Activated T-helper 17 cell treated with anti-CD3 and anti-CD28 coated beads, Interleukin-2, amount 50 U/mL, for 72 hours (primary cell): ENCODE data around the gene NRXN2. TPM values are rescaled to one million over a fixed set of nuclear protein-coding genes. Genes with fewer than 3 reads are reported as not detected.

Source experiments
- ATAC-seq: fragments of 150-1000 bp; cut with Tn5 transposase; replicated peaks from 2 replicates; pipeline ENCODE4 v1.10.0; 2021; ENCODE audit warnings: mild to moderate bottlenecking, moderate library complexity
- H3K27ac Mint-ChIP-seq: one replicate; pipeline ENCODE4 v1.8.0; 2022; ENCODE audit warnings: mixed read lengths
- H3K27me3 Mint-ChIP-seq: one replicate; pipeline ENCODE4 v1.8.0; 2022; ENCODE audit warnings: mixed read lengths
- H3K36me3 Mint-ChIP-seq: one replicate; pipeline ENCODE4 v1.8.0; 2022; ENCODE audit warnings: low read depth, mild to moderate bottlenecking, mixed read lengths
- H3K4me1 Mint-ChIP-seq: one replicate; pipeline ENCODE4 v1.8.0; 2022; ENCODE audit warnings: mixed read lengths
- H3K4me3 Mint-ChIP-seq: one replicate; pipeline ENCODE4 v1.8.0; 2022; ENCODE audit warnings: mild to moderate bottlenecking, mixed read lengths
- H3K9me3 Mint-ChIP-seq: one replicate; pipeline ENCODE4 v1.8.0; 2022; ENCODE audit warnings: mixed read lengths
- total RNA-seq, 2 donors: library from RNA; stranded (reverse); gene quantifications; one replicate each; pipeline ENCODE4 v1.2.3, GENCODE V29; 2022

Gene NRXN2
- total RNA-seq, 2 donors from 2014 or later: 0.11 to 1.2 TPM

DNA sequence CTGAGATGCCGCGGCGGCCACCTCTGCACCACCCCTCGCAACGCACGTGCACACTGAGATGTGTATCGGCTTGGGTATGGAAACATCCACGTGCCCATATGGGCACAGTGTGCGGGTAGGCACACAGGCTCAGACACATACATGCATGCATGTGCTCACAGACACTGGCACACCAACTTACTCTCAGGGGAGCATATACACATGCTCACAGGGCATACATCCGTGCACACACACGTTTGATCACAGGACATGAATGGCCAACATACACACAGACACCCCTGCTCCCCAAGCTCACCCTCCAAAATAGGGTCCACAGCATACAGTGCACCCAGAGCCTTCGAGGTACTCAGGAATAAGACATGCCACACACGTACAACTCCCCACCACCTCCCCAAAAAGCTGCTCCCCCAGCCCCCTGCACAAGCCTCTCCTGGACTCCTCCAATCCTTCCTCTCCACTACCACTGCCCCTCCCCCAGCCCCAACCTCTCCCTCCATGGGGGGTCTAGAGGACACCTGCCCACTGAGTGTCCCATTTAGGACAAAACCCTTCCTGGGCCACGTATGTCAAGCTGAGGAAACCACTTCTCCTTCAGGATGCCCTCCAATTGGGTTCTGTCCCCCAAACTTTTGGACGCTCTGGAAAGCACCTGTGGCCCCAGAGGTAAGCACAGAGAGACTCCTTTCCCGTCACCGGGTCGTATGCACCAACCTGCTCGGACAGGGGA lies 78.9 kb downstream of the NRXN2 start:
- ATAC-seq: no peak
- H3K36me3 Mint-ChIP-seq: no peaks in the 10 kb centered on the region
- no peaks in the 10 kb centered on the region for H3K9me3 Mint-ChIP-seq
- H3K4me1 Mint-ChIP-seq: no peaks in the 10 kb centered on the region
- no peak overlapping the region for H3K27ac Mint-ChIP-seq
- no peak overlapping the region for H3K4me3 Mint-ChIP-seq
- peaks cover 35% of the 10 kb centered on the region for H3K27me3 Mint-ChIP-seq

DNA sequence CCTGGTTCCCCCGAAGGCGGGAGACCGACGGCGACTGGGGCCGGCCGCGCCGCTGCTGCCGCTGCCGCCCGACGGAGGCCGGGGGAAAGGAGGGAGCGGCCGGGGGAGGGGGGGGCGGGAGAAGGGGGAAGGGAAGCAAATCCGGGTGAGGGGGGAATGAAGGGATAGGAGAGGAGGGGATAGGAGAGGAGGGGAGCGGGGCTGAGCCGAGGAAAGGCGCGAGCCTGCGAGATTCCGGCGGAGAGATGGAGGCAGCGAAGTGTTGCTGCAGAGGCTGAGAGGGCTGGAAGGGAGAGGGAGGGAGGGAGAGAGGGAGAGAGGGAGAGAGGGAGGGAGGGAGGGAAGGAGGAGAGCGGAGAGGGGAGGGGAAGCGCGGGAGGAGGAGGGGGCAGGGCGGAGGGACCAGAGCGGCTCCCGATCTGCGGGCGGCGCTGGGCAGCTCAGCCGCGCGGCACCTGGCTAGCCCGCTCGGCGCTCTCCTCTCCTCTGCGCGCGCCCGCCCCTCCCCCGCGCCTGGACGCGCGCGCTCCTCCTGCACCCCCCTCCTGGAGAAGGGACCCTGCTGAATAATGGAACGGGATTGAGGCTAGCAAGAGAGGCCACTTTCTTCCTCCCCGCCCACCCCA lies 79.6 kb downstream of the NRXN2 start:
- peaks cover 35% of the 10 kb centered on the region for H3K27me3 Mint-ChIP-seq
- no peak overlapping the region for H3K4me3 Mint-ChIP-seq
- no peak for ATAC-seq
- no peaks in the 10 kb centered on the region for H3K36me3 Mint-ChIP-seq
- no peaks in the 10 kb centered on the region for H3K4me1 Mint-ChIP-seq
- no peak overlapping the region for H3K27ac Mint-ChIP-seq
- H3K9me3 Mint-ChIP-seq: no peaks in the 10 kb centered on the region

DNA sequence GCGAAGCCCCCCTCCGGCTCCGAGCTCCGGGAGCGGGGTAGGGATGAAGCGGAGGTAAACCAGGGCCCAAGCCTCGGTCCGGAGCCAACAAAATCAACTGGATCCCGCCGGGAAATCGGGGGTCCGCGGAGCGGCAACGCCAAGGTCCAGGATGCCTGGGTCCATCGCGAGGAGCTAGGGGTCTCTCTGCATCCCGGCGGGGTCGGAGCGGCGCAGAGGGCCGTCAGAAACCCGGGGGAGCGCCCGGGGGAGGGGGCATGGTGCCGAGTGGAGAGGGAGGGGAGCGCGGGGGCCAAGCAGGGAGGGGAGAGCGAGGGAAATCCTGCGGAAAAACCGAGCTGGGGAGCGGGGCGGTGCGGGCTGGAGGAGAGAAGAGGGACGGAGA lies 80.1 kb downstream of the NRXN2 start:
- H3K27me3 Mint-ChIP-seq: peaks cover 35% of the 10 kb centered on the region
- no peak for ATAC-seq
- no peaks in the 10 kb centered on the region for H3K4me1 Mint-ChIP-seq
- H3K27ac Mint-ChIP-seq: no peak overlapping the region
- no peak overlapping the region for H3K4me3 Mint-ChIP-seq
- H3K36me3 Mint-ChIP-seq: no peaks in the 10 kb centered on the region
- no peaks in the 10 kb centered on the region for H3K9me3 Mint-ChIP-seq

DNA sequence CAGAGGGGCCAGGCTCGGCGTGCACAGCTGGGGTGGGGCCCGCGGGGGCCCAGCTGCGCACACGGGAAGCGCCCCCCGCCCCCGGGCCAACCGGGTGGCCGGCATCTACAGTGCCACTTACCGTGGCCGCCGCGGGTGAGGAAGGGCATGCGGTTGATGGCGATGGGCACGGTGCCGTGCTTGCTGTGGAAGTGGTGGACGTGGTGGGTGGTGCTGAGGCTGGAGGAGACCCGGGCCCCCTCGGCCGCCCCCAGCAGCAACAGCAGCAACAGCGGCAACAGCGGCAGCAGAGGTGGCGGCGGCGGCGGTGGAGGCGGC lies 80.6 kb downstream of the NRXN2 start:
- Mint-ChIP-seq H3K27me3 (peaks cover 32% of the 10 kb centered on the region), H3K9me3 (no peaks in the 10 kb centered on the region), H3K36me3 (no peaks in the 10 kb centered on the region), H3K4me1 (no peaks in the 10 kb centered on the region), H3K27ac (no peak overlapping the region), H3K4me3 (no peak overlapping the region)
- no peak for ATAC-seq

DNA sequence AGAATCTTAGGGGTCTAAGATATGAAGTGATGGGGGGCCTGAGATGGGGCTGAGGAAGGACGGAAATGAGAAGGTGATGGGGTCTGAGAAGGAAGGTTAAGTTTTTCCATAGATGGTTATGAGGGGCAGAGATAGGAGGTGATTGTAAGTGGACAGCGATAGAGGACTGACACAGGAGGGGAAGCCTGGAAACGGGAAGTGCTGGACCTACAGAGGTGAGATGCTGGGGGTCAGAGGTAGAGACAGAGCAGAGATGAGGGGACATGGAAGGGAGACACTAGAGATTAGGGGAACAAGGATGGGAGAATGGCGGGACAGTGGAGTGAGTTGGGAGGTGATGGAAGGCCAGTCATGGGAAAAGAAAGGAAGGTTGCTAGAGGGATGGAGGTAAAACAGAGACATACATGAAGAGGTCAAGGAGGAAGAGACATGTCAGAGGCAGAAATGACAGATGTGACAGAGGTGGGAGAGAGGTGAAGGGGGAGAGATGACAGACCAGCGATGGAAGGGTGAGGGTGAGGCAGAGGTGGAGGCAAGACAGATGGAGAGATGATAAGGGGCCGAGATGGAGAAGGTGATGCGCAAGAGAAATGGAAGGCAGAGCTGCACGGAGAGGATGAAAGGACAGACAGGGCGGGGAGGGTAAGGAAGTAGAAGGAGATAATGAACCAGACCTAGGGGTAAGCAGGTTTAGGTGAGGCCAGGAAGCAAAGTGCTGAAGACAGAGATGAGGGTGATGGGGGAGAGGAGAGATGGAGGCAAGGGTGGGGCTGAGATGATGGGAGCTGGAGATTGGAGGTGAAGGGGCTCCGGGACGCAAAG lies 81.2 kb downstream of the NRXN2 start:
- no peak for ATAC-seq
- no peak overlapping the region for H3K4me3 Mint-ChIP-seq
- no peaks in the 10 kb centered on the region for H3K9me3 Mint-ChIP-seq
- peaks cover 26% of the 10 kb centered on the region for H3K27me3 Mint-ChIP-seq
- no peaks in the 10 kb centered on the region for H3K36me3 Mint-ChIP-seq
- no peaks in the 10 kb centered on the region for H3K4me1 Mint-ChIP-seq
- H3K27ac Mint-ChIP-seq: no peak overlapping the region

DNA sequence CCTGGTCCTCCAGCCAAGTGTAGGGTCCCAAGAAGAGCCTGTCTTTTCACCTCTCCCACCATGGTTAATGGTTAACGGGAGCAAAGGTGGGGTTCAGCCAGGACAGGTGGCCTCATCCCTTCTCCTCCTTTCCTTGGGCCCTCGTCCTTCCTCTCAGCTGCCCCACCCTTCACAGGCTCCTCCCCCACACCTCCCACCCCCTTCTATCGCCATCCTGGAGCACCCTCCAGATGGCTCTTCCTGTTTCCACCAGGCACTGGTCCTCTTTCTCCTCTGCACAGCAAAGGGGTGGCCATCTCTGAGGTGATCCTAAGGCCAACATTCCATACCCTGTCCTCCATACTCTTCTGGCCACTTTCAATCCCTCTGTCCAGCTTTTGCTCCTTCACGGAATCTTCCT lies 83.1 kb downstream of the NRXN2 start:
- no peaks in the 10 kb centered on the region for H3K9me3 Mint-ChIP-seq
- no peaks in the 10 kb centered on the region for H3K4me1 Mint-ChIP-seq

DNA sequence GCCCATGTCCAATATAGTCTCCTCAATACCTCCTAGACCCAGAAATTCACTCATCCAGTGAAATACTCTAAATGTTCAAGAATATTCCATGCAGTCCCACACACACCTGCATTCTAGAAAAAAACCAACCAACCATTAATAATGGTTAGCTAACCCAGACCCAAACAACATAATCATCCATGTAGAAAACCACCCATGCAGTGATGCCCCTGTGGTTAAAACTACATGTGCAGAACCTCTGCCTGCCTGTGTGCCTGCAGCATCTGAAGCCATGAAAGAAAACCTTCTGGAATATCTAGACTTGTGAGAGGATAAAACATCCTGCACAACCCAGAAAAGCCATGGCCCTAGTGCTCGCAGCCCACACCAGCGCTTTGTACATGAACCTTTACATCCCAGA lies 84.2 kb downstream of the NRXN2 start:
- Mint-ChIP-seq H3K27me3 (peaks cover 16% of the 10 kb centered on the region), H3K4me3 (no peak overlapping the region)
- ATAC-seq: no peak

More for the DNA sequence above, 83.1 kb downstream of the NRXN2 start:
- ATAC-seq: no peak
- Mint-ChIP-seq H3K36me3 (no peaks in the 10 kb centered on the region), H3K27me3 (peaks cover 20% of the 10 kb centered on the region), H3K4me3 (no peak overlapping the region), H3K27ac (no peak overlapping the region)

DNA sequence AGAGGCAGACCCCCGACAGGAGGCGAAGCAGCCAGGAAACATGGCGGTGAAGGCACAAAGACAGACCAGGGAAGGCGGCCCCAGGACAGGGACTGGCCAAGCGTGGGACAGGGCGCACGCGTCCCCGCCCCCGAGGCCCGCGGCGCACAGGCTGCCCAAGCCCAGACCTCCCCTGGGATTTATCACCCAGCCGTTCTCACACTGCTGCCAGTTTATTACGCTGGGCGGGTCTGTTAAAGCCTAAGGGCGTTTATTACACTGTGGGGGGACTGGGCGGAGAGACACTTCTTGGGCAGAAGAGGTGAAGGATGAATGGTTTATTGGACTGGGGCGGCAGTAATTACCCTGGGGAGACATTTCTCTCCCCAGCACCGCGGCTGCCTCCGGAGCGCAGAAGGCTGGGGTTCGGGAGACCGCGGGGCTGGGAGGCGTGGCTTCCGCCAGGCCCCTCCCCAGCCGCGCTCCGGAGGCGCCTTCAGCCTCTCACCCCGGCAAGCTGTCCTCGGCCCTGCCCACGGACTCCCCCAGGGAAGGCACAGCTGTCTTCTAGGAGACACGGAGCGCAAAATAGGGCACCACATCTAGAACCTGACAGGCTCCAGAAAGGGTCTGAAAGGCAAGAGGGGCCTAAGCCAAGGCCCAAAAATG lies 84.9 kb downstream of the NRXN2 start:
- Mint-ChIP-seq H3K9me3 (no peaks in the 10 kb centered on the region), H3K36me3 (no peaks in the 10 kb centered on the region), H3K27ac (no peak overlapping the region), H3K4me1 (no peaks in the 10 kb centered on the region), H3K27me3 (peaks cover 20% of the 10 kb centered on the region), H3K4me3 (no peak overlapping the region)
- ATAC-seq: no peak

More for the DNA sequence above, 84.2 kb downstream of the NRXN2 start:
- Mint-ChIP-seq H3K9me3 (no peaks in the 10 kb centered on the region), H3K36me3 (no peaks in the 10 kb centered on the region), H3K4me1 (no peaks in the 10 kb centered on the region), H3K27ac (no peak overlapping the region)

DNA sequence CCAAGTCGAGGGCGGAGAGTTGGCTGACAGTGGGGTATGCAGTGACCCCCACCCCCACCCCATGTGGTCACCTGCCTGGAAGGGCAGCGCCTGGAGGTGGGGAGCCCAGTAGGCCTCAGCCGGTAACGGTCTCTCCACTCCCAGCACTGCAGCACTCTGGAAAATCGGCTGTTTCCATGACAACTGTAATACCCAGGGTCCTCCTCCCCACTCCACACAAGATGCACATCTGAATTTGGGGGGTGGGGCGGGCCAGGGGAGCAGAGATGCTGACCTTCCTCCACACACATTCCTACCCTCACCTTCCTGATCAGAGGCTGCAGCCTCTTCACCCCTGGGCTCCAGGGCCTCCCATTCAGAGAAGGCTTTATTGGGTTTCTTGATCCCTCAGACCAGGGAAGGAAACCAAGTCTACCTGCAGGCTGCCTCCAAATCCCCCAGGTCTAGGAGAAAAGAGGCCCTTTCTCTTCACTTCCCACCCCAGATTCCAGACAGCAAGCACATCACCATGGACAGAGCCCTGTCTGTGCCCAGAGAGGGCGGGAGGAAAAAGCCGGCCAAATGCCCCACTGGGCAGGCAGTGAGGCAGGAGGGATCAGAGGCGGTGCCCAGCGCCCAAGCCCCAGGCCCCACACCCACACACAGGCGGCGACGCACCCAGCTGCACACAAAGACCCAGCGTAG lies 85.5 kb downstream of the NRXN2 start:
- H3K27ac Mint-ChIP-seq: no peak overlapping the region
- no peaks in the 10 kb centered on the region for H3K4me1 Mint-ChIP-seq
- H3K9me3 Mint-ChIP-seq: no peaks in the 10 kb centered on the region
- peaks cover 20% of the 10 kb centered on the region for H3K27me3 Mint-ChIP-seq
- H3K36me3 Mint-ChIP-seq: no peaks in the 10 kb centered on the region
- no peak for ATAC-seq
- no peak overlapping the region for H3K4me3 Mint-ChIP-seq

DNA sequence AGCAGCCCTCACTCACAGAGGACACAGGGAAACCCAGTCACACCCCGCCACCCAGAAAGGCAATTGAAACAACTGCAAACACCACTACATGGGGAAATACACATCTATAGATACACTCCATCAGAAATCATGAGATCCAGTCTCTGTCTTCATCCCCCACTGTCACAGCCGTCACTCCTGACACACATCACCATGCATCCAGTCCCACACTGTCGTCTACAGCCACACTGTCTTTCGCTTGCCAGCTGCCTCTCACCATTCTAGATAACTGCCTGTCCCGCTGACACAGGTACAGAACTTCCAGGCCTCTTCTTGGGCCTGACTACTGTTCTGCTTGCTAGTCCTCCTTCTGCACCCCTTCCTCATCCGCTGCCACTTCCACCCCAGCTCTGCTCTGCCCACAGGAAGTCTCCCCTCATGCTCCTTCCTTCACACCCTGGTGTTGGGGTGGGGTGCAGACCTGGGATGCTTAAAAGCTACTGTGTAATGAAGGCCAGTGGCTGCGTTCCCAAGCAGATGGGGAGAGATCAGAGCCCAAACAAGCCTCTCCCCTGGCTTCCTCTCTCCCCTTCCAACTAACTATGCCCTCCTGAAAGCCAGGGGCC lies 89.3 kb downstream of the NRXN2 start:
- no peaks in the 10 kb centered on the region for H3K9me3 Mint-ChIP-seq
- no peaks in the 10 kb centered on the region for H3K36me3 Mint-ChIP-seq
- no peak for ATAC-seq
- H3K4me3 Mint-ChIP-seq: no peak overlapping the region
- no peak overlapping the region for H3K27ac Mint-ChIP-seq
- H3K4me1 Mint-ChIP-seq: no peaks in the 10 kb centered on the region
- H3K27me3 Mint-ChIP-seq: peaks cover 20% of the 10 kb centered on the region

DNA sequence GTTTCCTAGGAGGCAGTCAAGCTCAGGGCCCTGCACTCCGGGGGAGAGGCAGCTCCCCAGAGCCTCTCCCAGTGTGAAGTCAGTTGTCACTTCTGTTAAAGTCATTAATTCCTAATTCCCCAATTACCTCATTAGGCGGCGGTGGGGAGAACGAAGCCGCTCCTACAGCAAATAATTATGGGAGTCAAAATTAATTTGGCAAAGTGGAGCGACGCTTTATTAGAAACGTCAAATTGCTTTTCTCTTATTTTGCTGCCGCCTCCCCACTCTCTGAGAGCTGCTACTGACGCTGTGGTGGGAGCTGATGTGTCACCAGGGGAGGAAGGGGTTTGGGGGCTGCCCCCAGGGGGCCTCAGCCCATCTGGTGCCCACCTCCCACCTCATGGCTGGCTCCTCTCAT lies 90.3 kb downstream of the NRXN2 start:
- no peaks in the 10 kb centered on the region for H3K4me1 Mint-ChIP-seq
- ATAC-seq: no peak
- H3K36me3 Mint-ChIP-seq: no peaks in the 10 kb centered on the region
- no peaks in the 10 kb centered on the region for H3K9me3 Mint-ChIP-seq
- no peak overlapping the region for H3K4me3 Mint-ChIP-seq
- no peak overlapping the region for H3K27ac Mint-ChIP-seq
- H3K27me3 Mint-ChIP-seq: peaks cover 20% of the 10 kb centered on the region

DNA sequence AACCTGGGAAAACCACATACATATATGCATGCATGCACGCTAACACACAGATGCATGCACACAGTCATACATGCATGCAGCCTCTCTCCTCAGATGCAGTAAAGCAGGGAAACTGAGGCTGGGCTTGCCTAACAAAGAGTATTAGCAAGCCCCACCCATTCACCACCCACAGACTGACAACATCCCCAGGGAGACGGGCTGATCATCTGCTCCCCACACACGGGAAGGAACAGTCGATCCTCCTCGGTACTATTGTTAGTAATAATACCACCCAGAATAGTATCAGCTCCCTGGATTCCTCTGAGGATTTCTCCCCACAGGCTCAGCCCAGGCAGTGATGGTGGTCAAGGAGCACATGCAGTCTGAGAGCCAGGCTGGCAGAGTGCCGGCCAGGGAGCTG lies 90.8 kb downstream of the NRXN2 start:
- Mint-ChIP-seq H3K4me3 (no peak overlapping the region), H3K36me3 (no peaks in the 10 kb centered on the region), H3K9me3 (no peaks in the 10 kb centered on the region), H3K27ac (no peak overlapping the region), H3K4me1 (no peaks in the 10 kb centered on the region), H3K27me3 (peaks cover 20% of the 10 kb centered on the region)
- ATAC-seq: no peak

DNA sequence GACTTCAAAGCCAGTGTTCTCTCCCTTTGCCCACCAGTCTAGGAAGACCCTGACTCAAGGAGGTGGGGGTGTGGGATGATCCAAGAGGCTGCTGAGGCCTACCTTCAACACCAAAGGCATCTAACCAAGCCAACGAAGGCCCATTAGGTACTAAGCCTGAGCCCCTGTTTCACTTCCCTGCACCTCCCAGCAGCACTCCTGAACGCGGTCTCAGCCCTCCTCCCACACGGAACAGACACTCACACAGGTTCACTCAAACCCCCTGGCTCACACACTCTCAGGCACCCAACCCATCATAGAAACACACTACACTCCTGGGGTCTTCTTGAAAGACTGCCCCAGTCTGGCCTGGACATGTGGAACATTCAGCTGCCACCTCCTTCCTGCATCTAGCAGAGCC lies 91.3 kb downstream of the NRXN2 start:
- H3K27ac Mint-ChIP-seq: no peak overlapping the region
- no peak overlapping the region for H3K4me3 Mint-ChIP-seq
- no peaks in the 10 kb centered on the region for H3K4me1 Mint-ChIP-seq
- H3K9me3 Mint-ChIP-seq: no peaks in the 10 kb centered on the region
- H3K27me3 Mint-ChIP-seq: peaks cover 20% of the 10 kb centered on the region
- no peaks in the 10 kb centered on the region for H3K36me3 Mint-ChIP-seq
- ATAC-seq: no peak
